Stimulated activated naive CD4-positive, alpha-beta T cell treated with Interleukin-2 at 50 U/mL for 16 hours (primary cell): Measurements from ENCODE around the gene KCNQ2.
"Not testable (repeated sequence)": the region's sequence is repeated elsewhere in the genome, so short reads cannot be mapped to it uniquely, and the experiment has no call there.

ENCODE experiments used
- DNase-seq: peaks from one replicate; lab custom pipeline; 2025; lab: John Stamatoyannopoulos, UW

Gene KCNQ2

DNA sequence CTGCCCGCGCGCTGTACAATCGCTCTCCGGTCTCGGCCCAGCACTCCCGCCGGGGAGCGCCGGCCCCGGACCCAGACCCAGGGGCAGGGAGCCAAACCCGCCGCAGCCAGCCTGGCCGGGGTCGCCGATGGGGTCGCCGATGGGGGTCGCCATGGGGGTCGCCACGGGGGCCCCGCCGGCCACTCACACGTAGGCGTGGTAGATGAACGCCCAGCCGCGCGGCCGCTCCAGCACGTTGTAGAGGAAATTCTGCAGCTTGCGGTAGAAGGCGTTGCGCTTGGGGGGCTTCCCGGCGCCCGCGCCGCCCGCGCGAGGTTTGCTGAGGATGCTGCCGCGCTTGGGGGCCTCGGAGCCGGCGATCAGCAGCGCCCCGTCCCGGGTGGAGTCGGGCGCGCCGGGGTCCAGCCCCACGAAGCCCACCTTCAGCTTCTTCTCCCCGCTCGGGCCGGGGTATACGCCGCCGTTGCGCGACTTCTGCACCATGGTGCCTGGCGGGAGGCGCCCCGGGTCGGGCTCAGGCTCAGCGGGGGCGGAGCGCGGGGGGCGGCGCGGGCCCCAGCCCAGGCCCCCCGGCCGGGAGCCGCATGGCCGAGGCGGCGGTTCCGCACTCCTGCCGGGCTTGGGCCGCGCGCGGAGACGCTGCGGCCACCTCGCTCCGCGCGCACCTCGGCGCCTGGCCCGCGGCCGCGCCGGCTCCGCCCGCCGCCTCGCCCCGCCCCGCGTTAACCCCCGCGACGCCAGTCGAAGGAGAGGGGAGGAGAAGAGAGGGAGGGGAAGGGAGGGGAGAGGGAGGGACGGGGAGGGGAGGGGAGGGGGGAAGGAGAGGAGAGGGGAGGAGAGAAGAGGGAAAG, at the start of gene KCNQ2:
Gene KCNQ2, minus strand, starts transcription at position 675 of the 851 bp plus-strand sequence. Its CDS starts 192 bp downstream, at position 483.
- no peak for DNase-seq

DNA sequence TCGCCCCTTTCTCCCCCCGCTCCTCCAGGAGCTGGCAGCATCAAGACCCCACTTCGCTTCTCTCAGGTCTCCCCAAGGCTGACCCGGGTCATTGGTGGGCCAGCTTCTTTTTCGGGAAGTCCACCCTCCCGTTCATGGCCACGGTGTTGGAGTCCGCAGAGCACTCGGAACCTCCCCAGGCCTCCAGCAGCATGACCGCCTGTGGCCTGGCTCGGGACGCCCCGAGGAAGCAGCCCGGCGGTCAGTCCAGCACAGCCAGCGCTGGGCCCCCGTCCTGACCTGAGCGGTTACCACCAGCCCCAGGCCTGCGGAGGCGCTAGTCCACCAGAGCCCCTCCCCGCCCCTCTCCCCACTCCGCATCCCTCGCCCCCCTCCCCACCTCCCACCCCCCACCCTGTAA, 49.1 kb upstream of the KCNQ2 start:
- DNase-seq, result no peak

DNA sequence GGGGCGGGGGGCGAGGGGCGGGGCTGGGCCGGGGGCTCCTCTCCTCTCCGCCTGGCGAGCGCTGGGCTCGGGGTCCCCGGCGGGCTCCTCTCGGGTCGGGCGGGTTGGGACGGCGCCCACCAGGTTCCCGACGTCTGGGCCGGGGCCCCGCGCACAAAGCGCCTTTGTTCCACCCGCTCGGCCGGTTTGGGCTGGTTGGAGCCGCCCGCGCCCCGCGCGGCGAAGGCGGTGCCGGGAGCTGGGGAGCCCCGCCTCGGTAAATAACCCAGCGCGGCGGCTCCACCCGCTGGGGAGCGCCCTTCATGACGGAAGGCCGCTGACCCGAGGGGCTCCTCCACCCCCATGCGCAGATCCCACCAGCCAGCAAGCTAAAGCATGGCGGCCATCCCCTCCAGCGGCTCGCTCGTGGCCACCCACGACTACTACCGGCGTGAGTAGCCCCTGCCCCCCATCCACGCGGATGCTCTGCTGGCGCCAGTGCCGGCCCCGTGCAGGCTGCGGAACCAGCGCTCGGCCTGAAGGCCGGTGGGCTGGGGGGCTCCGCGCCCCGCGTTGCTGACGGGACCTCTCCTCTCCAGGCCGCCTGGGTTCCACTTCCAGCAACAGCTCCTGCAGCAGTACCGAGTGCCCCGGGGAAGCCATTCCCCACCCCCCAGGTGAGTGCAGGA, 48.6 kb upstream of the KCNQ2 start:
- peak; percentile 64 for DNase-seq

DNA sequence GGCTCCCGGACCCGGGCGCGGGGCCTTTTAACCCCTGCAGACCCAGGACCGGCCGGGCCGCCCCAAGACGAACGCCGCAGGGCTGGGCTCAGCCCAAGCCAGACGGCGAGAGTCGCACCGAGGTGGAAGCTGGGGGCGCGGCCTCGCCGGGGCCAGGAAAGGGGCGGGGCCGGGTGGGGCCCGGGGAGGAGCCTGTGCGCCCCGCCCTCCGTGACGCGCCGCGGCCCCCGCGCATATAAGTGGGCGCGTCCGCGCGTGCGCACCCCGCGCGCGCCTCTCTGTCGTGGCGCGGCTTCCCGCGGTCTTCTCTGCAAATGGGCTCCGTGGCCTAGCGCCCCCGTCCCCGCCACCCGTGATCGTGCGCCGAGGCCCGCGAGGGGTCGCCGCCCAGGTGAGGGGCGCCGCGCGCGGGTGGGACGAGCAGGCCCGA, 48.1 kb upstream of the KCNQ2 start, which contains the start of gene PPDPF:
Gene PPDPF, plus strand, starts transcription at position 262 of the 430 bp plus-strand sequence. CDS start 544 bp downstream, outside the sequence.
- peak; percentile 72 for DNase-seq

DNA sequence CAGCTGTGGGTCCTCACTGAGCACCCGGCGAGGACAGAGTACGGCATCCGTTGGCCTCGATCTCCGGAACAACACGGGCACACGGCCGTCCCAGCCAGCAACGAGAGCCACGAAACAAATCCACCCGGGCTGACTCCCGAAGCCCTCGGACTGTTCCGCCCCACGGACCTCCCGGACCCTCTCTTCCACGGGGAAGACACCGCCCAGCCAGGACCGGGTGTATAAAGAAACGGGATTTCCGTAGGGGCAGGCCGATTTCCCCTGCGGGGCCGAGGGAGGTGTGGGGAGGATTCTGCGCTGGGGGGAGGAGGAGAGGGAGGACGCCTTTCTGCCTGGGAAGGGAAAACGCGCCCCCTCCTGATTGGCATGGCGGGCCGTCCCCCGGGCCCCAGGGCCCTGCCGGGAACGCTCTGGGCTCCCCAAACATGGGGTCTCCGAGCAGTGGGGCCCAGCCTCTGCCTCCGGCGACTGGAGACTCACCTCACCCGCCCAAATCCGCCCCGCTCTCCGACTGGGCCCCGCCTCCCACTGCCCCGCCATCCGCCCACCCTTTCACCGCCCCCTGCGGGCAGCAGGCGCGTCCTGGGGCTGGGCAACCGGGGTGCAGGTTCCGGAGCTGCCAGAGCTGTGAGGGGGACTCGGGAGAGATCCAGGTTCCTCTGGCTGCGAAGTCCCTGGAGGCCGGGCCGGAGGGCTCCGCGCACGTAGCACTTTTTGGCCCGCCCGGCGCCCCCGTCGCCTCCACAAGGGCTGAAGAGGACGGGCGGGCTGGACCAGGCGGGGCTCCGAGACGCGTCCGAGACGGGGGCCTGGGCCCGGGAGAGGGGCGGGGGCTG, 47.4 kb upstream of the KCNQ2 start:
- peak; percentile 57 for DNase-seq

DNA sequence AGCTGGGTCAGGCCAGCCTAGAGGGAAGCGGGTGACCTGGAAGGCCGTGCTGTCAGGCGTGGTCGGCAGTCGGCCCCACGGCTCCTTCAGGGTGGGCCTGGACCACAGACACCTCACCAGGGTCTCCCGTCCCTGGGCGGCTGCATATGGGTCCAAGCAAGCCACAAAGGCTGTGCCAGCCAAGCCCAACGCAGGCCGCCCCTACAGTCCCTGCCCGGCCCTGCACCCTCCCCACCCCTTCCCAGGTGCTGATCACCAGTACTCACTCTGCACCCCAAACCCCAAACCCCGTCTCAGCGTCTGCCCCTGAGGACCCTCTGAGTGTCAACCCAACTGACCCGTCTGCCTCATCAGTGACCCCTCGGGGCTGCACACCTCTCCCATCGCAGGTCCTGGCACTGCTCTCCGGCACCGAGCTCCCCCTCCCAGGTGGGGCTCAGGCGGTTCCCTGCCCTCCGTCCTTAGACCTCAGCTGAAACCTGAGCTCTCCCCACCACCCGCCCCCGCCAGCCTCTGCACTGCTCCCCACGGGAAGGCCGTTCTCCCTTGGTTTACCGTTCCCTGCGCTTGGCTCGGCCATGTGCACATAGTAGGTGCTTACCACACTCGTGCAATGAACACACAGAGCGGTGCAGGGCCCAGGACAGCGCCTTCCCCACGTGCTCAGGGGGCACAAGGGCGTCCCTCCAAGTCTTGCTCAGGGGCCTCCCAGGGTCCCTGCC, 46.7 kb upstream of the KCNQ2 start:
- DNase-seq, result no peak

DNA sequence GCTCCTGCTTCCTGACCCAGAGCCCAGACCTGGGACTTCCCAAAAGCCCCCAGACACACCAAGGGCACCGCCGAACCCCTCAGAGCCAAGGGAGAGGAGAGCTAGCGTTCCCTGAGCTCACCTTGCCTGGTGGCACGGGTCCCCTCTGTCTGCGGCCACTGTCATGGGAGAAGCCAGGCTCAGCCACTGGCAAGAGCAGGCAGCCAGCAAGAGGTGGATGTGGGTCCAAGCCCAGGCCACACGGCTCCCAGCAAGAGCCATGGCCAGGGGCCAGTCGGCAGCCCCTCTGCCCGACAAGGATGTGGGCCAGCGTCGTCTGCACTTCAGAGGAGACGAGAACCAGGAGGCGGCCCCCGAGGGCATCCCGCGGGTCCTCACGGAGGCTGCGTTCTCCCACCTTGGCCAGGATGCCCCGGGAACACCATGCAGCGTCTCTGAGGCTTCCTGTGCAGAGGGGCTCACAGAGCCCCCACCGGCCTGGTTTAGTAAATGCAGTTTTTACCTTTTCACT, 46.0 kb upstream of the KCNQ2 start:
- no peak for DNase-seq

DNA sequence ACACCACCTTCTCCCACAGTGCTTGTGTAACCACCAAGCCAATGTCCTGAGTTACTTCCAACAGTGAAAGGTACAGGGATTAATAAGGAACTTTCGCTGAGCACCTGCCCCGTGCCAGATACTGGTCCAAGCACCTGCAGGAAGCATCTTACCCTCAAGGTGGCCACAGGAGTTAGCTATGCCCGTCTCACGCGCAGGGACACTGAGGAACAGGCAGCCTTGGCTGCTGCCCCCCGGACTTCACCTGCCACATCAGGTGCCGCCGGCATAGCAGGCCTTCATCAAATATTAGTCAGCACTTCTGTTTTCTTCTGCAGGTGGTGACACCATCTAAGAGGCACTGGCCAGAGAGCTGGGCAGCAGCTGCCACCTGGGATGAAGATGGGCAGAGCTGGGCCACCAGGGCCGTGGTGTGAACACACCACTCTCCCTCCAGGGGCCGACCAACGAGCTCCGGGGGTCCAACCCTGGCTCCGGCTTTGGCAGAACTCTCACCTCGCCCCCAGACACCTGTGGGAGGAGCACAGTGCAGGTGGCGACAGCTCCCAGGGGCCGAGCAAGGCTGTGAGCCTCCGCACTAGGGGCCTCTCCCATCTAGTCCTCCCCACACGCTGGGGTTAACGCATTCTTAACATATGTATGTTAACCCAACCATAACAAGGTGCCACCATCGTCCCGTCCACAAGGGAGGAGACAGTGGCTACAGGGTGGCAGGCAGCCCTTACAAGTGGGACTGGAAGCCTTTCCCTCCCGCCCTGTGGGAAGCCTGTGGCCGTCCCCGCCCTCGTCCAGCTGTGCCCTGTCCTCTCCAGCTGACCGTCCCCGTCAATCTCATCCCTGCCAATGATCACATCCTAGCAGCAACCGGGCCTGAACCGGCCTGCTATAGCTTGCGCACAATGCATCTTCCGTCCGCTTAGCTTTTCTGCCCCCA, 45.2 kb upstream of the KCNQ2 start:
- DNase-seq, result no peak

DNA sequence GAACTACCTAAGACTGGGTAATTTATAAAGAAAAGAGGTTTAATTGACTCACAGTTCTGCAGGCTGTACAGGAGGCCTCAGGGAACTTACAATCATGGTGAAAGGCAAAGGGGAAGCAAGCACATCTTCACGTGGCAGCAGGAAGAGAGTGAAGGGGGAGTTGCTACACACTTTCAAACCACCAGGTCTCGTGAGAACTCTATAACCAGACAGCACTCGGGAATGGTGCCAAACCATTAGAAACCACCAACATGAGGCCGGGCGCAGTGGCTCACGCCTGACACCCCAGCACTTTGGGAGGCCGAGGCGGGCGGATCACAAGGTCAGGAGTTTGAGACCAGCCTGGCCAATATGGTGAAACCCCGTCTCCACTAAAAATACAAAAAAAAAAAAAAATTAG, 42.1 kb upstream of the KCNQ2 start:
- DNase-seq, result not testable (repeated sequence)

DNA sequence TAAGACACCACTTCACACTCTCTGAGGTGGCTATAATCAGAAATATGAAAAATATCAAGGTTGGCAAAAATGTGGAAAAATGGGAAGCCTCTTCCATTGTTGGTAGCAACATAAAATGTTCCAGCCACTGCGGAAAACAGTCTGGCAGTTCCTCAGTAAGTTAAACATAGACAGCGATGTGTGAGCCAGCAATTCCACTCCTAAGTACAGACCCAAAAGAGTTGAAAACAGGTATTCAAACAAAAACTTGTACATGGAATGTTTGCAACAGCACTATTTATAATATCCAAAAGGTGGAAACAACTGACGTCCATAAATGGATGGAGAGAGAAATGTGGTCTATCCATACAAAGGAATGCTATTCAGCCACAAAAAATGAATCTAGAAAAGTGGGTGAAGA, 40.8 kb upstream of the KCNQ2 start:
- no peak for DNase-seq

DNA sequence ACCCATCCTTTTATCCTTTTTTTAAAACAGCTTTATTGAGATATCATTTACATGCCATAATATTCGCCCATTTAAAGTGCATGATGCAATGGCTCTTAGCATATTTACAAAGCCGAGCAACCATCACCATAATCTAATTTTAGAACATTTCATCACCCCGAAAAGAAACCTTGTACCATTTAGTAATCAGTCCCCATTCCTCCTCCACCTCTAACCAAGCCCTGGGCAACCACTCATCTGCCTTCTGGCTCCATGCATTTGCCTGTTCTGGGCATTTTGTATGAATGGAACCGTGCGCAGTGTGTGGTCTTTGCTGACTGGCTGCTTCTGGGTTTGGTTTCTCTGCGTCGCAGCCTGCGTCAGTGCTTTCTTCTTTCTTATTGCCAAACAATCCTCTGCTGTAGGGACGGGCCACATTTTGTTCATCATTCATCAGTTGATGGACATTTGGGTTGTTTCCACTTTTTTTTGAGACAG, 36.7 kb upstream of the KCNQ2 start:
- DNase-seq, result no peak

DNA sequence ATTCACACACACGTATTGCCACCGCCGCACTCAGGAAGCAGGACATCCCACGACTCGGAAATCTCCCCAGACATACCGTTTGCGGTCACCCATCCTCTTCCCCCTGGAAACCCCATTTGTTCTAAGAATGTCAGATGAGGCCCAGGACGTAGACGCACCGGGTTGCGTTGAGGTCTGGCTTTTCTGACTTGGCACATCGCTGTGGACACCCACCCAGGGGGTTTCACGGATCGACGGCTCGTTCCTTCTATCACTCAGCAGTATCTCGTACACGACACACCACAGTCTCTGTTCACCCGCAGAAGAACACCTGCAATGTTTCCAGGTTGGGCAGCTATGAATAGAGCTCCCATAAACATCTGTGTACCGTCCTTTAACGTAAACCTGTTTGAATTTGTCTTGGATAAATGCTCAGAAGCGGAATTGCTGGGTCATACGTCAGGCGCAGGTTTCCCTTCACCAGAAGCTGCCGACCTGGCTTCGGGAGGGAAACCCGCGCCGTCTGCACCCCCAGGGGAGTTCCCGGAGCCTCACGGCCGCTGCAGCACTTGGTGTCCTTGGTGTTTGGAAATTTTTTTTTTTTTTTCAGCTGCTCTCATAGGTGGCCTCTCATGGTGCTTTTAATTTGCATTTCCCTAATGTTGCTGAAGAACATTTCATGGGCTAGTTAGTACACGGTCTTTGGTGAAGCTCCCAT, 35.8 kb upstream of the KCNQ2 start:
- no peak for DNase-seq

DNA sequence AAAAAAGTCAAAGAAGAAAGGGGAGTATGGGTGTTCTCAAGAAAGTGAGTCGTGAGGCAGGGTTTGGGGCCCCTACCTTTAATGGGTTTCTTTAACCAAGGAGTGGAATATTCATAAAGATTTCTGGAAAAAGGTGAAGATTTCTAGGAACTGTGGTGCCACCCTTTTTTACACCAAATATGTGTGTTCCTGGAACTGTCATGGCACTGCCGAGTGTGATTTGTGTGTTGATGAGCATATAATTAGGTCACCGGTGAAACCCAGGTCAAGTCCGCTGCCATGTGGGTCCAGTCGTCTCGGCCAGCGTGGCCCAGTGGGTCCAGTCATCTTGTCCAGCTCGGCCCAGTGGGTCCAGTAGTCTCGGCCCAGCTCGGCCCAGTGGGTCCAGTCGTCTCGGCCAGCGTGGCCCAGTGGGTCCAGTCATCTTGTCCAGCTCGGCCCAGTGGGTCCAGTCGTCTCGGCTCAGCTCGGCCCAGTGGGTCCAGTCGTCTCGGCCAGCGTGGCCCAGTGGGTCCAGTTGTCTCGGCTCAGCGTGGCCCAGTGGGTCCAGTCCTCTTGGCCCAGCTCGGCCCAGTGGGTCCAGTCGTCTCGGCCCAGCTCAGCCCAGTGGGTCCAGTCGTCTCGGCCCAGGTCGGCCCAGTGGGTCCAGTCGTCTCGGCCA, 34.8 kb upstream of the KCNQ2 start:
- DNase-seq, result no peak

DNA sequence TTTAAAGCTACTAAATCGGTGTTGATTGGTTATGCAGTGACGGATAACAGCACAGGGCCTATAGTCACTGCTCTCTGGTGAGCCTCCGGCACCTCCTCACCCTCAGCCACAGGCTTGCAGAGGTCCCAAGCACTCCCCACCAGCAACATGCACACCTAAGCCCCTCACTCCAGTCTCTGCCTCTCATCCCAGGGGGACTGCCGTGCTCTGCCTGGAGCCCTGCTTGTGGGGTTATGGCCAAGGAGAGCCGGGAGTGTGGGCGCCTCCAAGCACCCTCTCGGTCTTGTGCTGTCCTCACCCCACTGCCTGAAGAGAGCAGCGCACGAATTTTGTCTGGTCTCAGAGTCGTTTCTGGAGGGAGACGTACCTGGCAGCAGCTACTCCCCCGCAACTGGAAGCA, 33.3 kb upstream of the KCNQ2 start:
- no peak for DNase-seq

DNA sequence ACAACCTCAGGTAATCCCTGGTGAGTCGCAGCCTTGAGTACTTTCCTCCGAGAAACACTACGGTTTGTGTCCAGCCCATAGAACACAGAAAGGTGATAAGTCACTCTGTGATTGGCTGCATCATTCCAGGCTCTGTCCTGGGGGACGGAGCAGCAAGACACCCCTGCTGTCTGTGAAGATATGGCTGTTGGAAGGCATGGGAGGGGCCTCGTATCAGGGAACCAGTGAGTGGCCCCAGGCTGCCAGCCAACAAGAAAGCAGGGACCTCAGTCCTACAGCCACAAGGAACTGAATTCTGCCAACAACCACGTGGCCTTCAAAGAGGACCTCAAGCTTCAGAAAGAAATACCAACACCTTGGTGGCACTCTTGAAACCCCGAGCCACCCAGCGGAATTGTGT, 32.8 kb upstream of the KCNQ2 start:
- no peak for DNase-seq

DNA sequence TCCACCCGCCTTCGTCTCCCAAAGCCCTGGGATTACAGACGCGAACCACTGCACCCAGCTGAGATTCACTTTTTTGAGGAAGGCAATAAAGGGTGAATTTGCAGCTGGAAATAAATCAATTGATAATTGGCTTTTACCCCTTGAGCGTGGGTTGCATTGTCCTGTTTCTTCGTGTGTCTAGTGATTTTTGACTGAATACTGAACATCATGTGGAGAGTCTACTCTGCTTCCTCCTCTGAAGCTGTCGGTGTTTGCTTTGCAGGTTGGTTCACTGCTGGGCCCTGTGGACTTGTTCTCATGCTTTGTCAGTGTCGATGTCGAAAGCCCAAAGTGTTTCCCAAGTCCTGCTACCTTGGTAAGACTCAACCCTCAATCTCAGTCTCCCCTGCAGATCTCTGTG, 32.2 kb upstream of the KCNQ2 start:
- no peak for DNase-seq

DNA sequence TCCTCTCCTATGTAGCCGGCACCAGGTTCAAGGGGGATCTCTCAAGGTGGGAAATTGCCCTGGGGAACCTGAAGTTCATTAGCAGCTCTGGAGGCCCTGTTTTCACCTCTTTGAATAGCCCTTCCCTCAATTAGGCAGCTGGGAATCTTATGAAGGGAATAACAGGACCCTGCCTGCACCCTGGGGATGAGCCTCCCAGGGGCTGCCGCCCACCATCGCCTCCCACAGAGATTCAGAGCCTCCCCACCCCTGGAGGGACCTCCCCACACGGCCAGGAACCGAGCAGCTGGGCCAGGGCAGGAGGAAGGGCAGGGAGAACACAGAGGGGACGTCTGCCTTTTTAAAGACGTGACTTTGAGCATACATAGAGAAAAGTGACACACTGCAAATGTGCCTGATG, 31.1 kb upstream of the KCNQ2 start:
- no peak for DNase-seq

DNA sequence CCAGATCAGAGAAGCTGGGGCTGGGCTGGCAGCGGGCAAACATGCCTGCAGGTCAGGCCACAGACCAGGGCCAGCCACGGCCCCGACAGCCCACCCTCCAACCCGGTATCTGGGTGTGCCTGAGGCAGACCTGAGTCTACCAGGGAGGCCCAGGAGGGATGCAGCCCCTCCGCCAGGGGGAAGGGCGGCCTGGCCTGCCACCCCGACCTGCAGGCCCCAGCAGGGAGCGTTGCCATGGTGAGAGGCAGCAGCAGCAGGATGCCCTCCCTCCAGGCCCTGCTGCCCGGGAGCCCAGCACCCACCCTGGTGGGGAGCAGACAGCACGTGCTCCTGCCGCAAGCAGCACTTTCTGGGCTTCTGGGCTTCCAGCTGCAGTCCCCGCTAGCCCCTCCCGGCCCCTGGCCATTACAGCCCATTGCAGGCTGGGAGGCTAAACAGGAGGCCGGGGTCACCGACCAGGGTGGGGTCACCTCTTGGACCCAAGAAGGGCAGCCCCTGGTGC, 30.3 kb upstream of the KCNQ2 start:
- no peak for DNase-seq
